ENCODE results near the gene GOLGA8F. TPM values are rescaled to one million over a fixed set of nuclear protein-coding genes. Genes with fewer than 3 reads are reported as not detected.
"Not testable (repeated sequence)": the region's sequence is repeated elsewhere in the genome, so short reads cannot be mapped to it uniquely, and the experiment has no call there.

GOLGA8F gene
- total RNA-seq, result not detected in 2 replicates

GRCh38 chr15:28378364-28378763 lies at the start of gene GOLGA8F:
Gene GOLGA8F, plus strand, starts transcription at chr15:28378664. Its CDS starts 98 bp downstream, at chr15:28378762.
- H3K4me3 Mint-ChIP-seq (ENCODE audit: low read depth); H3K27ac Mint-ChIP-seq; intact Hi-C loops (cut with micrococcal nuclease); H3K36me3 Mint-ChIP-seq (ENCODE audit: low read depth); DNase-seq (ENCODE audit: low spot score); H3K27me3 Mint-ChIP-seq (ENCODE audit: low read depth); H3K9me3 Mint-ChIP-seq; H3K4me1 Mint-ChIP-seq (ENCODE audit: low read depth): not testable (repeated sequence)

- DNase-seq (ENCODE audit: low spot score); H3K27ac Mint-ChIP-seq; H3K4me1 Mint-ChIP-seq (ENCODE audit: low read depth); H3K36me3 Mint-ChIP-seq (ENCODE audit: low read depth); H3K27me3 Mint-ChIP-seq (ENCODE audit: low read depth); H3K4me3 Mint-ChIP-seq (ENCODE audit: low read depth); H3K9me3 Mint-ChIP-seq; intact Hi-C loops (cut with micrococcal nuclease): not testable (repeated sequence)
Observed at GRCh38 chr15:28357984-28358383, 20.5 kb upstream of the GOLGA8F start, which contains the start of gene GOLGA6L24. Gene GOLGA6L24, minus strand, starts transcription at chr15:28358084. Its CDS starts 61 bp downstream, at chr15:28358023.

GRCh38 chr15:28365502-28365901 lies 13.0 kb upstream of the GOLGA8F start:
- intact Hi-C loops (cut with micrococcal nuclease); H3K27ac Mint-ChIP-seq; DNase-seq (ENCODE audit: low spot score); H3K4me3 Mint-ChIP-seq (ENCODE audit: low read depth); H3K9me3 Mint-ChIP-seq; H3K27me3 Mint-ChIP-seq (ENCODE audit: low read depth); H3K4me1 Mint-ChIP-seq (ENCODE audit: low read depth); H3K36me3 Mint-ChIP-seq (ENCODE audit: low read depth): not testable (repeated sequence)

- H3K27me3 Mint-ChIP-seq (ENCODE audit: low read depth); intact Hi-C loops (cut with micrococcal nuclease); DNase-seq (ENCODE audit: low spot score); H3K27ac Mint-ChIP-seq; H3K9me3 Mint-ChIP-seq; H3K36me3 Mint-ChIP-seq (ENCODE audit: low read depth); H3K4me3 Mint-ChIP-seq (ENCODE audit: low read depth); H3K4me1 Mint-ChIP-seq (ENCODE audit: low read depth): not testable (repeated sequence)
Observed at GRCh38 chr15:28380053-28380452, 1.6 kb downstream of the GOLGA8F start.

GRCh38 chr15:28396022-28396421 lies 17.6 kb downstream of the GOLGA8F start:
- intact Hi-C loops (cut with micrococcal nuclease); H3K27me3 Mint-ChIP-seq (ENCODE audit: low read depth); H3K4me3 Mint-ChIP-seq (ENCODE audit: low read depth); H3K4me1 Mint-ChIP-seq (ENCODE audit: low read depth); DNase-seq (ENCODE audit: low spot score); H3K27ac Mint-ChIP-seq; H3K36me3 Mint-ChIP-seq (ENCODE audit: low read depth); H3K9me3 Mint-ChIP-seq: not testable (repeated sequence)

GRCh38 chr15:28402774-28403435 lies 24.4 kb downstream of the GOLGA8F start:
- DNase-seq (ENCODE audit: low spot score); H3K9me3 Mint-ChIP-seq; H3K27me3 Mint-ChIP-seq (ENCODE audit: low read depth); H3K36me3 Mint-ChIP-seq (ENCODE audit: low read depth); H3K4me3 Mint-ChIP-seq (ENCODE audit: low read depth); H3K27ac Mint-ChIP-seq; H3K4me1 Mint-ChIP-seq (ENCODE audit: low read depth); intact Hi-C loops (cut with micrococcal nuclease): not testable (repeated sequence)

- DNase-seq (ENCODE audit: low spot score); H3K27me3 Mint-ChIP-seq (ENCODE audit: low read depth); H3K27ac Mint-ChIP-seq; intact Hi-C loops (cut with micrococcal nuclease); H3K9me3 Mint-ChIP-seq; H3K4me3 Mint-ChIP-seq (ENCODE audit: low read depth); H3K36me3 Mint-ChIP-seq (ENCODE audit: low read depth); H3K4me1 Mint-ChIP-seq (ENCODE audit: low read depth): not testable (repeated sequence)
Observed at GRCh38 chr15:28420470-28420869, 42.0 kb downstream of the GOLGA8F start.

GRCh38 chr15:28435594-28435993 lies 57.1 kb downstream of the GOLGA8F start:
- H3K4me3 Mint-ChIP-seq (ENCODE audit: low read depth); intact Hi-C loops (cut with micrococcal nuclease); H3K9me3 Mint-ChIP-seq; H3K27me3 Mint-ChIP-seq (ENCODE audit: low read depth); DNase-seq (ENCODE audit: low spot score); H3K36me3 Mint-ChIP-seq (ENCODE audit: low read depth); H3K4me1 Mint-ChIP-seq (ENCODE audit: low read depth); H3K27ac Mint-ChIP-seq: not testable (repeated sequence)

Other genes starting within 250 kb of the GOLGA8F start
- 44.2 and 47.4 TPM in 2 replicates for gene HERC2, start 56.5 kb upstream of the GOLGA8F start, total RNA-seq
- not detected in 2 replicates for gene GOLGA6L24, start 20.6 kb upstream of the GOLGA8F start, total RNA-seq
- not detected in 2 replicates for gene GOLGA8G, start 154.3 kb downstream of the GOLGA8F start, total RNA-seq
- gene GOLGA6L25, start 174.9 kb downstream of the GOLGA8F start, total RNA-seq, result not detected in 2 replicates